Measurements from ENCODE around the gene TTF1.

- TF ChIP-seq RARB (CRISPR knock-in tag; IDR thresholded peaks at IDR 0.05) (no peak), ZNF70 (CRISPR knock-in tag; IDR thresholded peaks at IDR 0.05) (no peak), ZNF565 (CRISPR knock-in tag; conservative IDR thresholded peaks at IDR 0.05; ENCODE audit: low read depth) (no peak), BACH2 (CRISPR knock-in tag; IDR thresholded peaks at IDR 0.05; ENCODE audit: borderline replicate concordance) (no peak), CREB5 (CRISPR knock-in tag; IDR thresholded peaks at IDR 0.05; ENCODE audit: low read depth) (no peak), ZFP3 (CRISPR knock-in tag; IDR thresholded peaks at IDR 0.05) (no peak), ARNTL (CRISPR knock-in tag; IDR thresholded peaks at IDR 0.05; ENCODE audit: borderline replicate concordance, low read depth) (no peak), ESRRG (CRISPR knock-in tag; IDR thresholded peaks at IDR 0.05) (no peak)
- TF ChIP-seq, protein P1, sequence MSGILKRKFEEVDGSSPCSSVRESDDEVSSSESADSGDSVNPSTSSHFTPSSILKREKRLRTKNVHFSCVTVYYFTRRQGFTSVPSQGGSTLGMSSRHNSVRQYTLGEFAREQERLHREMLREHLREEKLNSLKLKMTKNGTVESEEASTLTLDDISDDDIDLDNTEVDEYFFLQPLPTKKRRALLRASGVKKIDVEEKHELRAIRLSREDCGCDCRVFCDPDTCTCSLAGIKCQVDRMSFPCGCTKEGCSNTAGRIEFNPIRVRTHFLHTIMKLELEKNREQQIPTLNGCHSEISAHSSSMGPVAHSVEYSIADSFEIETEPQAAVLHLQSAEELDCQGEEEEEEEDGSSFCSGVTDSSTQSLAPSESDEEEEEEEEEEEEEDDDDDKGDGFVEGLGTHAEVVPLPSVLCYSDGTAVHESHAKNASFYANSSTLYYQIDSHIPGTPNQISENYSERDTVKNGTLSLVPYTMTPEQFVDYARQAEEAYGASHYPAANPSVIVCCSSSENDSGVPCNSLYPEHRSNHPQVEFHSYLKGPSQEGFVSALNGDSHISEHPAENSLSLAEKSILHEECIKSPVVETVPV (CRISPR knock-in tag; IDR thresholded peaks at IDR 0.05): no peak
Measured at GRCh38 chr9:132357764-132358163, 48.9 kb downstream of the TTF1 start.

All from SK-N-SH treated with all-trans-retinoic acid at 6 μM for 48 hours (cell line).